SU-DHL-6 (cell line): ENCODE data around the gene SORCS2.

ENCODE experiments used
- H2AFZ ChIP-seq: fragments of 200-600 bp; sonication (generic); 2 replicates; pipeline ENCODE4 v1.6.1; 2014; ENCODE audit warnings: low read depth, mild to moderate bottlenecking, moderate library complexity, mixed read lengths, antibody characterized with exemption, low read length; ENCODE audit not compliant: severe bottlenecking
- H3F3A ChIP-seq: fragments of 200-600 bp; shearing (Covaris generic); 2 replicates; pipeline ENCODE4 v1.6.0; 2016; ENCODE audit warnings: antibody characterized with exemption, mild to moderate bottlenecking; ENCODE audit not compliant: insufficient read depth
- H3K27ac ChIP-seq: fragments of 200-600 bp; sonication (generic); 2 replicates; pipeline ENCODE4 v1.5.1; 2016; ENCODE audit warnings: low read depth, mild to moderate bottlenecking, low read length, moderate library complexity, mixed read lengths
- H3K27me3 ChIP-seq: fragments of 200-600 bp; sonication (generic), shearing (Covaris generic); 2 replicates; pipeline ENCODE4 v1.6.0; 2014; ENCODE audit warnings: mild to moderate bottlenecking, low read length
- H3K36me3 ChIP-seq: fragments of 200-600 bp; sonication (generic); 2 replicates; pipeline ENCODE4 v1.6.1; 2014; ENCODE audit warnings: mild to moderate bottlenecking, low read length, mixed read lengths
- H3K4me2 ChIP-seq: fragments of 300-600, 200-600 bp; shearing (Covaris generic), sonication (generic); 2 replicates; pipeline ENCODE4 v1.6.0; 2014; ENCODE audit warnings: low read length, low read depth, mild to moderate bottlenecking; ENCODE audit not compliant: poor library complexity, severe bottlenecking
- H3K4me3 ChIP-seq: fragments of 200-600 bp; sonication (generic); 2 replicates; pipeline ENCODE4 v1.5.1; 2014; ENCODE audit warnings: antibody characterized with exemption, low read length, mild to moderate bottlenecking, mixed read lengths; ENCODE audit not compliant: insufficient read depth, poor library complexity, severe bottlenecking
- H3K79me2 ChIP-seq: fragments of 200-600 bp; sonication (generic); 2 replicates; pipeline ENCODE4 v1.6.1; 2014; ENCODE audit warnings: mild to moderate bottlenecking, low read length, moderate library complexity; ENCODE audit not compliant: insufficient read depth
- H3K9ac ChIP-seq: fragments of 200-600 bp; sonication (generic); 2 replicates; pipeline ENCODE4 v1.7.0; 2014; ENCODE audit warnings: mild to moderate bottlenecking, low read length
- H3K9me2 ChIP-seq: fragments of 200-600 bp; sonication (generic); replicated peaks from 2 replicates; pipeline ENCODE4 v1.6.1; 2014; ENCODE audit warnings: low read length; ENCODE audit not compliant: insufficient read depth
- H3K9me3 ChIP-seq: fragments of 200-600 bp; sonication (generic); 2 replicates; pipeline ENCODE4 v1.6.1; 2014; ENCODE audit warnings: low read length, mixed read lengths; ENCODE audit not compliant: insufficient read depth
- H4K20me1 ChIP-seq: fragments of 200-600 bp; sonication (generic); 2 replicates; pipeline ENCODE4 v1.6.1; 2014; ENCODE audit warnings: low read depth, mild to moderate bottlenecking, antibody characterized with exemption, low read length, moderate library complexity, mixed read lengths
- EZH2phosphoT487 ChIP-seq: fragments of 200-600 bp; sonication (generic), shearing (Covaris generic); conservative IDR thresholded peaks from 2 replicates; pipeline ENCODE4 v1.6.1; 2018; ENCODE audit warnings: mild to moderate bottlenecking, antibody characterized with exemption, low read length, moderate library complexity, mixed read lengths
- TF ChIP-seq, protein P1 (sequence below): fragments of 200-600 bp; sonication (generic); IDR thresholded peaks from one replicate; pipeline ENCODE4 v1.5.1; 2017; ENCODE audit warnings: antibody characterized with exemption, mild to moderate bottlenecking, low read length, moderate library complexity; ENCODE audit not compliant: insufficient read depth, poor library complexity, severe bottlenecking

The SORCS2 gene

DNA sequence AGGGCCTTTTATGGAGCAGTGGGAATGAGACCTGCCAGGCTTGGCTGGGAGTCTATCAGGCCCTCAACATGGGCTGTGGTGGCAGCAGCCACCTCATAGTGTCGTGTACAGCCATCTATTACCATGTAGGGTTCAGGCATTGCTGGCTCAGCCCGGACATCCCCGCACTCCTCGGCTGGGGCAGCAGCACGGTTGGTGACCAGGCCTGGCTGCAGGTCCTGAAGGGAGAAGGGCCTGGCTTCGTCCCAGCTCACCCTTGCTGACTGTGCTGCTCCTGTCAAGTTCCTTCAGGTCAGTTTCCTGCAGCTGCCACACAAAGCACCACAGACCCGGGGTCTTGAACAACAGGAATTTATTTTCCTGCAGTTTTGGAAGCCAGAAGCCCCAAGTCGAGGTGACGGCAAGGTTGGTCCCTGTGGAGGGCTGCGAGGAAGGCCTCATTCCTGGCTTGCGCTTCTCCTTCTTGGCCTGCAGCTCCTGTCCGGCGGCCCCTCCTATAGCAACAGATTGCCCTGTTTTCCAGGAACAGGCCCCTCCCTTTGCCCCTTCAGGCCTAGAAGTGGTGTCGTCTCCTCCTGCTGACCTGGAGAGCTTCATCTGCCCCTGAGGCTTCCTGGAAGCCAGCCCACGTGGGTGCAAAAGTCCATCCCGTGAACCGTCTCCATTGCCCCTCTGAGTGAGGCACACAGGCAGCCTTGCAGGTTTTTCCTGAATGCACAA is 25.2 kb upstream of the SORCS2 start:
- Histone ChIP-seq H3K27me3 (no peaks in the 10 kb centered on the region), H3K4me3 (no peak overlapping the region), H2AFZ (no peak overlapping the region), H3K27ac (no peak overlapping the region), H3K9ac (no peak overlapping the region), H3F3A (no peaks in the 10 kb centered on the region), H3K79me2 (no peaks in the 10 kb centered on the region), H3K4me2 (no peak overlapping the region), H4K20me1 (no peaks in the 10 kb centered on the region), H3K36me3 (no peaks in the 10 kb centered on the region), H3K9me3 (no peaks in the 10 kb centered on the region), H3K9me2 (no peaks in the 10 kb centered on the region)
- TF ChIP-seq, protein P1, sequence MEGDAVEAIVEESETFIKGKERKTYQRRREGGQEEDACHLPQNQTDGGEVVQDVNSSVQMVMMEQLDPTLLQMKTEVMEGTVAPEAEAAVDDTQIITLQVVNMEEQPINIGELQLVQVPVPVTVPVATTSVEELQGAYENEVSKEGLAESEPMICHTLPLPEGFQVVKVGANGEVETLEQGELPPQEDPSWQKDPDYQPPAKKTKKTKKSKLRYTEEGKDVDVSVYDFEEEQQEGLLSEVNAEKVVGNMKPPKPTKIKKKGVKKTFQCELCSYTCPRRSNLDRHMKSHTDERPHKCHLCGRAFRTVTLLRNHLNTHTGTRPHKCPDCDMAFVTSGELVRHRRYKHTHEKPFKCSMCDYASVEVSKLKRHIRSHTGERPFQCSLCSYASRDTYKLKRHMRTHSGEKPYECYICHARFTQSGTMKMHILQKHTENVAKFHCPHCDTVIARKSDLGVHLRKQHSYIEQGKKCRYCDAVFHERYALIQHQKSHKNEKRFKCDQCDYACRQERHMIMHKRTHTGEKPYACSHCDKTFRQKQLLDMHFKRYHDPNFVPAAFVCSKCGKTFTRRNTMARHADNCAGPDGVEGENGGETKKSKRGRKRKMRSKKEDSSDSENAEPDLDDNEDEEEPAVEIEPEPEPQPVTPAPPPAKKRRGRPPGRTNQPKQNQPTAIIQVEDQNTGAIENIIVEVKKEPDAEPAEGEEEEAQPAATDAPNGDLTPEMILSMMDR = no peak
- no peak for TF ChIP-seq EZH2phosphoT487

DNA sequence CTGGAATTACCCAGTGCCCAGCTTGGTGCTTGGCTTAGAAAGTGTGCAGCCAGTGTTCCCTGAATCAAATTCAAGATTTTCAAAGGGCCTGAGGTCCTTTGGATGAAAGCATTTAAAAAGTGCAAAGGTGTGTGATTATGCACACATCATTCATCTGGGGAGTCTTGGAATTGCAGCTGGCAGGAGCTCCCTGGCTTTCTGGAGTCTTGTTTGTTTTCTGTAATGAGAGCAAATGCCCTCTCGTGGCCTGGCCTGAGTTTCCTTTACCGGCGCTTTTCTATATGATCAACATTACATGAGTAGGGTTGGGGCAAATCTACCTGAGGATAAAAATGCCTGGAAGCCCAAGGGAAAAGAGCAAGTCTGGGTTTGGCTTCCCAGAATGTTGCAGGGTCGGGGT is 24.6 kb upstream of the SORCS2 start:
- Histone ChIP-seq H3K36me3 (no peaks in the 10 kb centered on the region), H3K27me3 (no peaks in the 10 kb centered on the region), H3K79me2 (no peaks in the 10 kb centered on the region), H3K4me2 (no peak overlapping the region), H3K9ac (no peak overlapping the region), H4K20me1 (no peaks in the 10 kb centered on the region), H3K9me2 (no peaks in the 10 kb centered on the region), H2AFZ (no peak overlapping the region), H3K4me3 (no peak overlapping the region), H3F3A (no peaks in the 10 kb centered on the region), H3K9me3 (no peaks in the 10 kb centered on the region), H3K27ac (no peak overlapping the region)
- TF ChIP-seq EZH2phosphoT487 = no peak
- TF ChIP-seq, protein P1 = no peak

DNA sequence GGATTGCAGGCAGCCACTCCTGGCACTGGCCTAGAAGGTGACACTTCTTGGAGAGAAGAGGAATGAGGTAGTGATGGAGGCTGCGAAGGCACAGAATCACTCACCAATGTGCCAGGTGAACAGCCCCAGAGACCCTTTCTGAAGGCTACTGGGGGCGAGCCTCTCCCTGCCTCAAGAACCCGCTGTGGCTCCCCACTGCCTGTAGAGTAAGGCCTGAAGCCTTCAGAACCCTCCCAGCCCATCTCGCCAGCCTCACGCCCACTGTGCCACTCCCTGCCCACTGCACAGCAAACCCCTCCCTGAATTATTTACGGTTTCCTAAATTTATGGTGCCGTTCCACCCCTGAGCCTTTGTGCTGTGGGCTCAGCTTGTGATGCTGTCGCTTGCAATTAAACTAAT is 24.2 kb upstream of the SORCS2 start:
- Histone ChIP-seq H3F3A (no peaks in the 10 kb centered on the region), H3K4me2 (no peak overlapping the region), H3K4me3 (no peak overlapping the region), H3K9me3 (no peaks in the 10 kb centered on the region), H3K9ac (no peak overlapping the region), H3K79me2 (no peaks in the 10 kb centered on the region), H3K36me3 (no peaks in the 10 kb centered on the region), H3K27ac (no peak overlapping the region), H3K9me2 (no peaks in the 10 kb centered on the region), H3K27me3 (no peaks in the 10 kb centered on the region), H2AFZ (no peak overlapping the region), H4K20me1 (no peaks in the 10 kb centered on the region)
- TF ChIP-seq, protein P1 = no peak
- no peak for TF ChIP-seq EZH2phosphoT487
